Kidney epithelial cell (primary cell): ENCODE measurements around the gene SLC5A5. TPM values are rescaled to one million over a fixed set of nuclear protein-coding genes. Genes with fewer than 3 reads are reported as not detected.

Experiments used
- DNase-seq: peaks from one replicate; pipeline ENCODE4 v3.0.0-alpha.2; 2010; ENCODE audit warnings: low read depth
- H3K27me3 ChIP-seq: 2 replicates; pipeline ENCODE4 v1.6.0; 2011; ENCODE audit warnings: low read length; ENCODE audit not compliant: control insufficient read depth, insufficient read depth
- H3K36me3 ChIP-seq: 2 replicates; pipeline ENCODE4 v1.5.1; 2011; ENCODE audit warnings: low read length; ENCODE audit not compliant: control insufficient read depth, insufficient read depth
- H3K4me3 ChIP-seq: 2 replicates; pipeline ENCODE4 v1.5.1; 2011; ENCODE audit warnings: low read depth, mild to moderate bottlenecking, control low read depth, low read length
- CTCF ChIP-seq: IDR thresholded peaks from 2 replicates; pipeline ENCODE4 v1.5.1; 2011; ENCODE audit warnings: mild to moderate bottlenecking, moderate library complexity, low read length, control low read depth, inconsistent platforms; ENCODE audit not compliant: insufficient read depth, poor library complexity, severe bottlenecking
- total RNA-seq: library from RNA; depleted of rRNA; stranded (reverse); fragments of >200 nt; gene quantifications from 2 replicates; pipeline ENCODE4 v1.2.3, GENCODE V29; 2015

The SLC5A5 gene
- total RNA-seq, 1 donor from 2014 or later, result 0.13 TPM

GRCh38 chr19:17831419-17831888, 40.3 kb upstream of the SLC5A5 start:
- Histone ChIP-seq H3K36me3 (no peaks in the 10 kb centered on the region), H3K27me3 (peaks cover 13% of the 10 kb centered on the region), H3K4me3 (peak overlapping the region; percentile 38)
- no peak for TF ChIP-seq CTCF
- DNase-seq, result no peak

GRCh38 chr19:17832443-17833208, 39.1 kb upstream of the SLC5A5 start:
- Histone ChIP-seq H3K27me3 (peaks cover 13% of the 10 kb centered on the region), H3K4me3 (no peak overlapping the region), H3K36me3 (no peaks in the 10 kb centered on the region)
- DNase-seq, result no peak
- TF ChIP-seq CTCF, result no peak

- H3K36me3 ChIP-seq, result no peaks in the 10 kb centered on the region
- peaks cover 17% of the 10 kb centered on the region for H3K27me3 ChIP-seq
- no peak for DNase-seq
- TF ChIP-seq CTCF, result peak; percentile 9
- H3K4me3 ChIP-seq, result no peak overlapping the region
These were observed 37.2 kb upstream of the SLC5A5 start for GRCh38 chr19:17834350-17835181.

GRCh38 chr19:17835182-17836006, 36.4 kb upstream of the SLC5A5 start:
- no peak for TF ChIP-seq CTCF
- H3K4me3 ChIP-seq, result no peak overlapping the region
- DNase-seq, result no peak

GRCh38 chr19:17836530-17836929, 35.2 kb upstream of the SLC5A5 start:
- no peak for TF ChIP-seq CTCF
- H3K27me3 ChIP-seq, result peaks cover 14% of the 10 kb centered on the region
- H3K36me3 ChIP-seq, result no peaks in the 10 kb centered on the region
- no peak for DNase-seq
- H3K4me3 ChIP-seq, result no peak overlapping the region

More at GRCh38 chr19:17835182-17836006, 36.4 kb upstream of the SLC5A5 start:
- no peaks in the 10 kb centered on the region for H3K36me3 ChIP-seq
- peaks cover 17% of the 10 kb centered on the region for H3K27me3 ChIP-seq
